Erythroblast (primary cell): ENCODE results near the gene ACTR8.

Source experiments
- GATA1 ChIP-seq: IDR thresholded peaks from 2 replicates; pipeline ENCODE4 v1.6.1; 2011; ENCODE audit warnings: low read depth, mild to moderate bottlenecking, control low read depth, low read length, moderate library complexity
- POLR2A ChIP-seq: IDR thresholded peaks from 2 replicates; pipeline ENCODE4 v1.6.1; 2011; ENCODE audit warnings: mild to moderate bottlenecking, low read length

GRCh38 chr3:53919741-53920140 lies 37.8 kb upstream of the ACTR8 start:
- TF ChIP-seq POLR2A (no peak), GATA1 (no peak)
